HG02870 (cell line): ENCODE data around the gene KCMF1.
"Not testable (repeated sequence)": the region's sequence is repeated elsewhere in the genome, so short reads cannot be mapped to it uniquely, and the experiment has no call there.

Source experiments
- ATAC-seq: cut with Tn5 transposase; IDR thresholded peaks from one replicate; pipeline ENCODE4 v1.9.1; 2021; ENCODE audit warnings: mild to moderate bottlenecking, moderate library complexity; ENCODE audit not compliant: unreplicated experiment

The KCMF1 gene

GRCh38 chr2:84970868-84971509, at the start of gene KCMF1:
TSS of gene KCMF1 (plus strand) at chr2:84971161. CDS start at chr2:84971452, 291 bp downstream.
- ATAC-seq: peak; percentile 41

GRCh38 chr2:84923009-84923408, 48.0 kb upstream of the KCMF1 start:
- no peak for ATAC-seq

GRCh38 chr2:84924173-84925106, 46.5 kb upstream of the KCMF1 start:
- ATAC-seq: peak; percentile 18

- no peak for ATAC-seq
Measured at GRCh38 chr2:84925336-84925723, 45.6 kb upstream of the KCMF1 start.

GRCh38 chr2:84925724-84926376, 45.1 kb upstream of the KCMF1 start:
- peak; percentile 82 for ATAC-seq

- no peak for ATAC-seq
Measured at GRCh38 chr2:84927275-84927627, 43.7 kb upstream of the KCMF1 start.

- peak; percentile 70 for ATAC-seq
Measured at GRCh38 chr2:84931384-84931821, 39.6 kb upstream of the KCMF1 start.

GRCh38 chr2:84938194-84938879, 32.6 kb upstream of the KCMF1 start:
- peak; percentile 31 for ATAC-seq

- ATAC-seq: peak; percentile 71
Measured at GRCh38 chr2:84939426-84940087, 31.4 kb upstream of the KCMF1 start.

- peak; percentile 10 for ATAC-seq
Measured at GRCh38 chr2:84940088-84940470, 30.9 kb upstream of the KCMF1 start.

GRCh38 chr2:84940831-84941412, 30.0 kb upstream of the KCMF1 start:
- no peak for ATAC-seq

- no peak for ATAC-seq
Measured at GRCh38 chr2:84942166-84942565, 28.8 kb upstream of the KCMF1 start.

GRCh38 chr2:84942964-84943421, 28.0 kb upstream of the KCMF1 start:
- ATAC-seq: peak; percentile 37

GRCh38 chr2:84944295-84944909, 26.6 kb upstream of the KCMF1 start:
- no peak for ATAC-seq

GRCh38 chr2:84945838-84946203, 25.1 kb upstream of the KCMF1 start:
- not testable (repeated sequence) for ATAC-seq

GRCh38 chr2:84946204-84947009, 24.6 kb upstream of the KCMF1 start:
- peak; percentile 59 for ATAC-seq

- no peak for ATAC-seq
Measured at GRCh38 chr2:84947010-84947593, 23.9 kb upstream of the KCMF1 start.

GRCh38 chr2:84953535-84953934, 17.4 kb upstream of the KCMF1 start:
- no peak for ATAC-seq
